ENCODE data around the gene NALCN. TPM values are rescaled to one million over a fixed set of nuclear protein-coding genes. Genes with fewer than 3 reads are reported as not detected.

The NALCN gene
- total RNA-seq, 2 donors from 2014 or later, result 1.6 to 4.6 TPM

- H3K27ac ChIP-seq, result no peak overlapping the region
- no peaks in the 10 kb centered on the region for H3K9me3 ChIP-seq
- ATAC-seq (no peak), DNase-seq (no peak)
- H3K36me3 ChIP-seq (replicated peaks in 1 of 2; ENCODE audit: insufficient read depth in 1 of 2, low read depth in 2 of 2), result no peaks in the 10 kb centered on the region
- TF ChIP-seq POLR2A (IDR thresholded peaks at IDR 0.05), result no peak
- no peak for TF ChIP-seq CTCF (IDR thresholded peaks at IDR 0.05)
- no peaks in the 10 kb centered on the region for H3K4me1 ChIP-seq
- intact Hi-C loops (cut with DNase I), result no loop called here
- H3K4me3 ChIP-seq, result no peak overlapping the region
- WGBS, 2 donors, result 74 to 77% methylated on average over 4 of the region's 4 CpGs
- H3K27me3 ChIP-seq, result no peaks in the 10 kb centered on the region
These were observed 299.5 kb downstream of the NALCN start for GRCh38 chr13:101116826-101117225.

- intact Hi-C loops (cut with DNase I), result no loop called here
- DNase-seq (no peak), ATAC-seq (no peak)
- H3K27ac ChIP-seq, result no peak overlapping the region
- no peak overlapping the region for H3K4me3 ChIP-seq
- H3K27me3 ChIP-seq, result no peaks in the 10 kb centered on the region
- 68 to 71% methylated on average over 4 of the region's 4 CpGs for WGBS, 2 donors
- H3K4me1 ChIP-seq, result no peaks in the 10 kb centered on the region
- no peaks in the 10 kb centered on the region for H3K9me3 ChIP-seq
- TF ChIP-seq CTCF (IDR thresholded peaks at IDR 0.05) (no peak), POLR2A (IDR thresholded peaks at IDR 0.05) (no peak)
- H3K36me3 ChIP-seq (replicated peaks in 1 of 2; ENCODE audit: insufficient read depth in 1 of 2, low read depth in 2 of 2), result no peaks in the 10 kb centered on the region
These were observed 300.0 kb downstream of the NALCN start for GRCh38 chr13:101116341-101116740.

GRCh38 chr13:101115762-101116171, 300.5 kb downstream of the NALCN start:
- ATAC-seq, result no peak
- no peak for TF ChIP-seq CTCF (IDR thresholded peaks at IDR 0.05)
- TF ChIP-seq POLR2A (IDR thresholded peaks at IDR 0.05), result no peak

GRCh38 chr13:101111894-101112293, 304.4 kb downstream of the NALCN start:
- Histone ChIP-seq H3K4me3 (no peak overlapping the region), H3K4me1 (no peaks in the 10 kb centered on the region), H3K36me3 (replicated peaks in 1 of 2; ENCODE audit: insufficient read depth in 1 of 2, low read depth in 2 of 2) (no peaks in the 10 kb centered on the region), H3K27ac (no peak overlapping the region), H3K27me3 (no peaks in the 10 kb centered on the region), H3K9me3 (no peaks in the 10 kb centered on the region)
- WGBS, 2 donors, result 61 to 79% methylated on average over 2 of the region's 2 CpGs
- intact Hi-C loops (cut with DNase I), result no loop called here
- no peak for ATAC-seq
- no peak for DNase-seq
- TF ChIP-seq POLR2A (IDR thresholded peaks at IDR 0.05) (no peak), CTCF (IDR thresholded peaks at IDR 0.05) (no peak)

More at GRCh38 chr13:101115762-101116171, 300.5 kb downstream of the NALCN start:
- no peaks in the 10 kb centered on the region for H3K36me3 ChIP-seq (replicated peaks in 1 of 2; ENCODE audit: insufficient read depth in 1 of 2, low read depth in 2 of 2)
- H3K4me3 ChIP-seq, result no peak overlapping the region
- H3K4me1 ChIP-seq, result no peaks in the 10 kb centered on the region
- intact Hi-C loops (cut with DNase I), result no loop called here
- no peaks in the 10 kb centered on the region for H3K27me3 ChIP-seq
- no peak overlapping the region for H3K27ac ChIP-seq
- DNase-seq, result no peak
- H3K9me3 ChIP-seq, result no peaks in the 10 kb centered on the region

GRCh38 chr13:101109005-101109404, 307.3 kb downstream of the NALCN start:
- Histone ChIP-seq H3K4me1 (no peaks in the 10 kb centered on the region), H3K36me3 (replicated peaks in 1 of 2; ENCODE audit: insufficient read depth in 1 of 2, low read depth in 2 of 2) (no peaks in the 10 kb centered on the region), H3K27me3 (no peaks in the 10 kb centered on the region), H3K4me3 (no peak overlapping the region), H3K9me3 (no peaks in the 10 kb centered on the region), H3K27ac (no peak overlapping the region)
- ATAC-seq, result no peak
- no peak for TF ChIP-seq CTCF (IDR thresholded peaks at IDR 0.05)
- no peak for TF ChIP-seq POLR2A (IDR thresholded peaks at IDR 0.05)
- no peak for DNase-seq
- intact Hi-C loops (cut with DNase I), result loop anchor here (10.0 kb wide), 1 partner anchor 394 kb away; no protein-coding TSS in a partner anchor
- 94 to 96% methylated on average over 7 of the region's 7 CpGs for WGBS, 2 donors

Data from body of pancreas (tissue), 4 donors.